ENCODE data around the gene EEF1AKMT4. TPM values are rescaled to one million over a fixed set of nuclear protein-coding genes. Genes with fewer than 3 reads are reported as not detected.

The EEF1AKMT4 gene
- total RNA-seq, 2 donors from 2014 or later, result 4.1 to 11.7 TPM

- H3K9ac ChIP-seq (ENCODE audit: low read depth in 2 of 2, low read length in 2 of 2), result no peak overlapping the region
- H3K27ac ChIP-seq, result no peak overlapping the region
- no peak for TF ChIP-seq CTCF (IDR thresholded peaks at IDR 0.05)
- no peaks in the 10 kb centered on the region for H3K27me3 ChIP-seq
- intact Hi-C loops (cut with DNase I), result no loop called here
- H3K4me1 ChIP-seq, result no peaks in the 10 kb centered on the region
- no peak overlapping the region for H3K4me3 ChIP-seq
- no peaks in the 10 kb centered on the region for H3K9me3 ChIP-seq
- no peaks in the 10 kb centered on the region for H3K36me3 ChIP-seq
- DNase-seq, result no peak
Observed at GRCh38 chr3:184211718-184212117, 37.8 kb upstream of the EEF1AKMT4 start.

- no peak overlapping the region for H3K27ac ChIP-seq
- intact Hi-C loops (cut with DNase I), result no loop called here
- DNase-seq, result no peak
Observed at GRCh38 chr3:184218814-184219213, 30.7 kb upstream of the EEF1AKMT4 start.

GRCh38 chr3:184222521-184222920 lies 27.0 kb upstream of the EEF1AKMT4 start:
- Histone ChIP-seq H3K9me3 (no peaks in the 10 kb centered on the region), H3K27ac (no peak overlapping the region), H3K36me3 (no peaks in the 10 kb centered on the region), H3K4me1 (no peaks in the 10 kb centered on the region), H3K9ac (ENCODE audit: low read depth in 2 of 2, low read length in 2 of 2) (no peak overlapping the region), H3K27me3 (no peaks in the 10 kb centered on the region), H3K4me3 (no peak overlapping the region)
- intact Hi-C loops (cut with DNase I), result no loop called here
- no peak for TF ChIP-seq CTCF (IDR thresholded peaks at IDR 0.05)
- DNase-seq, result no peak

More at GRCh38 chr3:184218814-184219213, 30.7 kb upstream of the EEF1AKMT4 start:
- Histone ChIP-seq H3K4me3 (no peak overlapping the region), H3K9ac (ENCODE audit: low read depth in 2 of 2, low read length in 2 of 2) (no peak overlapping the region), H3K27me3 (no peaks in the 10 kb centered on the region), H3K36me3 (no peaks in the 10 kb centered on the region), H3K9me3 (no peaks in the 10 kb centered on the region), H3K4me1 (no peaks in the 10 kb centered on the region)
- TF ChIP-seq CTCF (IDR thresholded peaks at IDR 0.05), result no peak

DNA sequence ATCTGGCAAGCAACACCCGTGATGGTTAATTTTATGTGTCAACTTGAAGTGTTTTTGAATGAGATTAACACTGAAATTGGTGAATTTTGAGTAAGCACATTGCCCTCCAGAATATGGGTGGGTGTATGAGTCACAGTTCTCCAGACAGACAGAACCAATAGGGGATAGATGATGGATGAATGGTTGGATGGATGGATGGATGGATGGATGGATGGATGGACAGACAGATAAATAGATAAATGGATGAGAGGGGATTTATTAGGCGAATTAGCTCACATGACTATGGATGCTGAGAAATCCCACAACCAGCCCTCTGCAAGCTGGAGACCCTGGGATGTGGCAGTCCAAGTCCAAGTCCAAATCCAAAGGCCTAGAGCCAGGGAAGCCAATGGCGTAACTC lies 25.5 kb upstream of the EEF1AKMT4 start:
- Histone ChIP-seq H3K4me3 (no peak overlapping the region), H3K36me3 (no peaks in the 10 kb centered on the region), H3K27ac (no peak overlapping the region), H3K9me3 (no peaks in the 10 kb centered on the region), H3K9ac (ENCODE audit: low read depth in 2 of 2, low read length in 2 of 2) (no peak overlapping the region), H3K27me3 (peaks cover 9% of the 10 kb centered on the region), H3K4me1 (no peaks in the 10 kb centered on the region)
- no peak for DNase-seq
- intact Hi-C loops (cut with DNase I), result no loop called here
- TF ChIP-seq CTCF (IDR thresholded peaks at IDR 0.05), result no peak

DNA sequence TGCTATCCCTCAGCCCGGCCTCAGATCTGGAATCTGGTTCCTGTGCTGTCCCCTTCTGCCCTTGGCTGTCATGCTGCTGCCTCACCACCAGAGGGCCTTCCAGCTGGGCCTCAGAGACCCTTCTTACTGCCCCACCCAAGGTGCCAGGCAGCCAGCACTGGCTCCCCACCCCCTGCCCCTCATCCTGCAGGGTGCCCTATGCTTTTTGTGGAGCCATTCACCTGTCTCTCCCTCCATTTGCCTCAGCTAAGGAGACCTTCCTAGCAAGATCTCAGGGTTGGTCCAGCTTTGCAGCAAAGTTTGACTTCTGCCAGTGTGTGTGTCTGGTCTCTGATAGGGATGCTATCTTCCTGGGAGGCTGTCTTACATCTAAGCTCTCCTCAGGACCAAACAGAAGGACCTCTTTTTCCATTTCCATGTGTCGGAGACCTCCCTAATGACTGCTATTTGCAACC lies 22.0 kb upstream of the EEF1AKMT4 start:
- no peak overlapping the region for H3K4me3 ChIP-seq
- no peak overlapping the region for H3K9ac ChIP-seq (ENCODE audit: low read depth in 2 of 2, low read length in 2 of 2)
- peaks cover 36% of the 10 kb centered on the region for H3K27me3 ChIP-seq
- intact Hi-C loops (cut with DNase I), result no loop called here
- DNase-seq, result no peak
- H3K4me1 ChIP-seq, result peaks cover 9% of the 10 kb centered on the region
- no peaks in the 10 kb centered on the region for H3K36me3 ChIP-seq
- no peak overlapping the region for H3K27ac ChIP-seq
- H3K9me3 ChIP-seq, result no peaks in the 10 kb centered on the region
- TF ChIP-seq CTCF (IDR thresholded peaks at IDR 0.05), result peak; percentile 84
